Body of pancreas (tissue), 4 donors: ENCODE measurements around the gene RUSC2. TPM values are rescaled to one million over a fixed set of nuclear protein-coding genes. Genes with fewer than 3 reads are reported as not detected.

ENCODE experiments used
- ATAC-seq: fragments of 150-250 bp; one replicate; pipeline ENCODE4 v1.9.1; 2016
- DNase-seq, 4 donors: peaks; one replicate each; pipeline ENCODE4 v3.0.0-alpha.2; 2019
- H3K27ac ChIP-seq, 4 donors: fragments of 200-600 bp; sonication (generic); 1 replicate in 3 of 4; 2 replicates in 1 of 4; pipeline versions ENCODE4 v1.5.1 to v1.6.1; 2016 to 2019; ENCODE audit warnings: mild to moderate bottlenecking in 1 of 4, mixed read lengths in 1 of 4, moderate library complexity in 1 of 4
- H3K27me3 ChIP-seq, 2 donors: fragments of 200-600 bp; sonication (generic); one replicate each; pipeline ENCODE4 v1.6.0; 2016; ENCODE audit warnings: mild to moderate bottlenecking in 1 of 2
- H3K36me3 ChIP-seq, 2 donors: fragments of 200-600 bp; sonication (generic); replicated peaks in 1 of 2; 2 replicates each; pipeline ENCODE4 v1.5.1; 2016; ENCODE audit warnings: low read depth in 2 of 2; ENCODE audit not compliant: insufficient read depth in 1 of 2
- H3K4me1 ChIP-seq: fragments of 200-600 bp; sonication (generic); one replicate; pipeline ENCODE4 v1.6.0; 2016
- H3K4me3 ChIP-seq, 2 donors: fragments of 200-600 bp; sonication (generic); 1 replicate in 1 of 2; 2 replicates in 1 of 2; pipeline ENCODE4 v1.5.1; 2016 to 2019
- H3K9me3 ChIP-seq, 3 donors: fragments of 200-600 bp; sonication (generic); 1 replicate in 2 of 3; 2 replicates in 1 of 3; pipeline ENCODE4 v1.5.1; 2016
- CTCF ChIP-seq, 7 experiments: fragments of 450-650 bp in 4 of 7; fragments of 200-600 bp in 3 of 7; sonication (generic) in 3 of 7; IDR thresholded peaks; one replicate each; pipeline ENCODE4 v1.5.1; 2016 to 2019; ENCODE audit warnings: antibody characterized with exemption in 7 of 7
- POLR2A ChIP-seq, 3 donors: fragments of 450-650 bp; IDR thresholded peaks; one replicate each; pipeline ENCODE4 v1.6.1; 2016; ENCODE audit warnings: antibody characterized with exemption in 3 of 3, mild to moderate bottlenecking in 2 of 3
- WGBS, 2 donors: methylation state at CpG; one replicate each; pipeline ENCODE4 v1.1.5; 2017; 5-methylcytosine and 5-hydroxymethylcytosine counted together
- intact Hi-C: fragments of 100-400 bp; cut with DNase I; formaldehyde crosslinking; loops from one replicate; pipeline ENCODE4 v1.15.1; 2023
- total RNA-seq, 2 donors: library from RNA; depleted of rRNA; stranded (reverse); fragments of >200 nt; gene quantifications; one replicate each; pipeline ENCODE4 v1.1.0, GENCODE V29; 2016

The RUSC2 gene
- total RNA-seq, 2 donors from 2014 or later: 16.9 to 27.4 TPM

- Histone ChIP-seq H3K27me3 (no peaks in the 10 kb centered on the region), H3K4me3 (no peak overlapping the region), H3K4me1 (peaks cover 40% of the 10 kb centered on the region), H3K27ac (peak overlapping the region in 2 of 4 donors; percentile 43 to 52), H3K9me3 (no peaks in the 10 kb centered on the region), H3K36me3 (no peaks in the 10 kb centered on the region)
- ATAC-seq (no peak), DNase-seq (no peak)
- TF ChIP-seq POLR2A (IDR thresholded peaks at IDR 0.05) (no peak), CTCF (IDR thresholded peaks at IDR 0.05) (no peak)
- intact Hi-C loops: no loop called here
- WGBS, 2 donors: 52 to 57% methylated on average over 2 of the region's 2 CpGs
Observed at GRCh38 chr9:35499029-35499700, 9.3 kb downstream of the RUSC2 start.

- DNase-seq: no peak
- no peak overlapping the region for H3K4me3 ChIP-seq
- peaks cover 40% of the 10 kb centered on the region for H3K4me1 ChIP-seq
- 22 to 41% methylated on average over 2 of the region's 2 CpGs for WGBS, 2 donors
- TF ChIP-seq POLR2A (IDR thresholded peaks at IDR 0.05): no peak
- ATAC-seq: no peak
- H3K27ac ChIP-seq: peak overlapping the region in 2 of 4 donors; percentile 29 to 52
- intact Hi-C loops: no loop called here
- H3K9me3 ChIP-seq: no peaks in the 10 kb centered on the region
- no peaks in the 10 kb centered on the region for H3K27me3 ChIP-seq
- H3K36me3 ChIP-seq: no peaks in the 10 kb centered on the region
Observed at GRCh38 chr9:35499701-35500030, 9.8 kb downstream of the RUSC2 start.

GRCh38 chr9:35500130-35500748 is 10.3 kb downstream of the RUSC2 start:
- Histone ChIP-seq H3K36me3 (no peaks in the 10 kb centered on the region), H3K27me3 (no peaks in the 10 kb centered on the region), H3K27ac (peak overlapping the region in 2 of 4 donors; percentile 29 to 52), H3K9me3 (no peaks in the 10 kb centered on the region), H3K4me3 (no peak overlapping the region), H3K4me1 (peaks cover 40% of the 10 kb centered on the region)
- intact Hi-C loops: no loop called here
- ATAC-seq (no peak), DNase-seq (no peak)
- WGBS, 2 donors: 4 to 31% methylated on average over 1 of the region's 1 CpG
- no peak for TF ChIP-seq CTCF (IDR thresholded peaks at IDR 0.05)
- TF ChIP-seq POLR2A (IDR thresholded peaks at IDR 0.05): no peak

GRCh38 chr9:35501946-35502345 is 12.0 kb downstream of the RUSC2 start:
- TF ChIP-seq POLR2A (IDR thresholded peaks at IDR 0.05): no peak
- no peak for TF ChIP-seq CTCF (IDR thresholded peaks at IDR 0.05)
- intact Hi-C loops: no loop called here
- Histone ChIP-seq H3K27me3 (no peaks in the 10 kb centered on the region), H3K36me3 (no peaks in the 10 kb centered on the region), H3K27ac (peak overlapping the region in 1 of 4 donors; percentile 29), H3K4me3 (no peak overlapping the region), H3K9me3 (no peaks in the 10 kb centered on the region), H3K4me1 (peaks cover 40% of the 10 kb centered on the region)
- ATAC-seq (no peak), DNase-seq (no peak)
- WGBS, 2 donors: 4 to 25% methylated on average over 1 of the region's 1 CpG

- no peak for TF ChIP-seq CTCF (IDR thresholded peaks at IDR 0.05)
- no peak for TF ChIP-seq POLR2A (IDR thresholded peaks at IDR 0.05)
- 92 to 94% methylated on average over 2 of the region's 2 CpGs for WGBS, 2 donors
- DNase-seq (no peak), ATAC-seq (no peak)
- intact Hi-C loops: no loop called here
- H3K9me3 ChIP-seq: no peaks in the 10 kb centered on the region
- H3K4me1 ChIP-seq: peaks cover 21% of the 10 kb centered on the region
- H3K36me3 ChIP-seq: no peaks in the 10 kb centered on the region
- H3K4me3 ChIP-seq: no peak overlapping the region
- H3K27me3 ChIP-seq: no peaks in the 10 kb centered on the region
- H3K27ac ChIP-seq: no peak overlapping the region
Observed at GRCh38 chr9:35506359-35506758, 16.4 kb downstream of the RUSC2 start.
